K562 (cell line): ENCODE results near the gene CTF1. TPM values are rescaled to one million over a fixed set of nuclear protein-coding genes. Genes with fewer than 3 reads are reported as not detected.

Experiments
- ARID1B ChIP-seq: fragments of 450-650 bp; IDR thresholded peaks from 2 replicates; pipeline ENCODE4 v1.6.1; 2016; ENCODE audit warnings: antibody characterized with exemption, mild to moderate bottlenecking, inconsistent platforms
- ASH1L ChIP-seq: fragments of 450-650 bp; IDR thresholded peaks from 2 replicates; pipeline ENCODE4 v1.6.1; 2018; ENCODE audit warnings: borderline replicate concordance, mild to moderate bottlenecking, low read depth; ENCODE audit not compliant: partially characterized antibody
- ATF4 ChIP-seq: fragments of 450-650 bp; formaldehyde crosslinking; IDR thresholded peaks from 2 replicates; pipeline ENCODE4 v1.4.0; 2022; ENCODE audit warnings: mild to moderate bottlenecking, moderate library complexity
- FOSL1 ChIP-seq: fragments of 200-800 bp; sonication (Bioruptor generic); conservative IDR thresholded peaks from 2 replicates; pipeline ENCODE4 v1.6.1; 2016; ENCODE audit warnings: missing genetic modification characterization, missing compliant biosample characterization
- GTF2B ChIP-seq: IDR thresholded peaks from 2 replicates; pipeline ENCODE4 v1.6.1; 2011; ENCODE audit not compliant: insufficient read length; ENCODE audit errors: extremely low read depth
- HDAC1 ChIP-seq, 2 experiments: fragments of 450-650 bp; IDR thresholded peaks; 2 replicates each; pipeline ENCODE4 v1.6.1; 2016 to 2017; ENCODE audit warnings: inconsistent platforms in 1 of 2, mild to moderate bottlenecking in 1 of 2, moderate library complexity in 1 of 2
- HDAC6 ChIP-seq: IDR thresholded peaks from 2 replicates; pipeline ENCODE4 v1.6.1; 2012; ENCODE audit warnings: low read depth, mild to moderate bottlenecking, control low read depth, inconsistent platforms, low read length, moderate library complexity
- HMGXB4 ChIP-seq: sonication (generic); formaldehyde crosslinking; IDR thresholded peaks from 2 replicates; pipeline ENCODE4 v1.8.1; 2023; ENCODE audit warnings: mild to moderate bottlenecking, missing genetic modification reagents
- HSF4 ChIP-seq: fragments of 250-450 bp; sonication (Bioruptor Pico); IDR thresholded peaks from 2 replicates; pipeline ENCODE4 v2.1.2; 2022; ENCODE audit warnings: mild to moderate bottlenecking, moderate library complexity, borderline replicate concordance
- JUND ChIP-seq, 2 experiments: IDR thresholded peaks; 2 replicates in 1 of 2; 3 replicates in 1 of 2; pipeline ENCODE4 v1.6.1; 2011; ENCODE audit warnings: borderline replicate concordance in 2 of 2, low read depth in 2 of 2, low read length in 2 of 2, improper control_type of control experiment in 1 of 2, missing biosample characterization in 1 of 2, missing genetic modification characterization in 1 of 2, missing genetic modification reagents in 1 of 2
- KLF1 ChIP-seq: fragments of 450-650 bp; IDR thresholded peaks from 2 replicates; pipeline ENCODE4 v1.6.1; 2016; ENCODE audit warnings: missing genetic modification characterization, missing compliant biosample characterization
- MECOM ChIP-seq: fragments of 250-450 bp; sonication (Bioruptor Pico); IDR thresholded peaks from 2 replicates; pipeline ENCODE4 v1.8.0; 2022; ENCODE audit warnings: inconsistent platforms
- MED1 ChIP-seq: sonication (generic); formaldehyde crosslinking; IDR thresholded peaks from 2 replicates; pipeline ENCODE4 v1.8.1; 2023; ENCODE audit warnings: missing genetic modification reagents, borderline replicate concordance
- POU5F1 ChIP-seq: fragments of 150-350 bp; IDR thresholded peaks from 2 replicates; pipeline ENCODE4 v1.6.1; 2014; ENCODE audit warnings: borderline replicate concordance, low read length, low read depth, mild to moderate bottlenecking; ENCODE audit not compliant: partially characterized antibody
- PREB ChIP-seq: sonication (generic); formaldehyde crosslinking; IDR thresholded peaks from 2 replicates; pipeline ENCODE4 v1.8.1; 2023; ENCODE audit warnings: mild to moderate bottlenecking, missing genetic modification reagents
- THAP7 ChIP-seq: fragments of 250-450 bp; sonication (Bioruptor Pico); IDR thresholded peaks from 2 replicates; pipeline ENCODE4 v1.5.0; 2021
- ZNF280A ChIP-seq: fragments of 450-650 bp; IDR thresholded peaks from 2 replicates; pipeline ENCODE4 v1.6.1; 2018; ENCODE audit warnings: mild to moderate bottlenecking, low read depth; ENCODE audit not compliant: partially characterized antibody
- ZNF436 ChIP-seq: fragments of 250-450, 450-650 bp; sonication (Bioruptor Pico); formaldehyde crosslinking; IDR thresholded peaks from 2 replicates; pipeline ENCODE4 v1.7.0; 2020; ENCODE audit warnings: mild to moderate bottlenecking
- ZNF778 ChIP-seq: fragments of 450-650 bp; formaldehyde crosslinking; IDR thresholded peaks from 2 replicates; pipeline ENCODE4 v1.4.0; 2020; ENCODE audit warnings: mild to moderate bottlenecking, moderate library complexity
- polyA plus RNA-seq, 8 experiments: library from polyadenylated mRNA; depleted of rRNA in 4 of 8; stranded (reverse) in 5 of 8; unstranded in 3 of 8; fragments of >200 nt; fragmentation: Nextera tagmentation in 2 of 8; fragmentation: Illumina TruSeq in 1 of 8; extraction: Ambion mirVana in 2 of 8; extraction: Trizol in 1 of 8; gene quantifications; 2 replicates each; pipeline versions ENCODE4 v1.2.1 to v1.2.3, GENCODE V29; 2011 to 2014; ENCODE audit warnings: inconsistent platforms in 1 of 8, missing spikeins in 1 of 8
- total RNA-seq, 7 experiments: library from RNA; depleted of rRNA in 6 of 7; stranded (reverse); fragments of >200 nt in 6 of 7; fragmentation: Illumina TruSeq in 2 of 7; extraction: Trizol in 2 of 7; gene quantifications; 2 replicates each; pipeline versions ENCODE4 v1.2.1 to v1.2.3, GENCODE V29; 2011 to 2021; ENCODE audit warnings: low replicate concordance in 1 of 7

CTF1 gene
- total and polyA plus RNA-seq, 9 of the 15 experiments (the other 6 are each of a cell fraction or from before 2014, with no cell fraction given) = 0.24 to 2.5 (median 0.44) TPM

- TF ChIP-seq ZNF280A (no peak), FOSL1 (tag) (0 out of 2 replicates have a peak, but pooled peaks have one; percentile 21), GTF2B (no peak), HSF4 (CRISPR knock-in tag) (no peak), ARID1B (no peak), ATF4 (CRISPR knock-in tag) (no peak), POU5F1 (no peak), MED1 (peak; percentile 19; the same call in 1 of the 2 replicates), HDAC6 (no peak), THAP7 (CRISPR knock-in tag) (peak; percentile 80), ZNF436 (CRISPR knock-in tag) (no peak), ASH1L (no peak), MECOM (CRISPR knock-in tag) (peak; percentile 80), HMGXB4 (peak; percentile 99), PREB (CRISPR knock-in tag) (no peak), JUND (IDR thresholded peaks at IDR 0.05; ENCODE audit: borderline replicate concordance, low read depth, low read length) (peak; percentile 11; the same call in 1 of the 2 replicates), JUND (tag; IDR thresholded peaks at IDR 0.05; ENCODE audit: borderline replicate concordance, low read depth, low read length) (peak; percentile 40; the same call in 1 of the 3 replicates), HDAC1 (IDR thresholded peaks at IDR 0.05) (peak in 1 of 2 experiments; percentile 94; a peak in 2 of 4 replicates), ZNF778 (CRISPR knock-in tag) (no peak), KLF1 (tag) (0 out of 2 replicates have a peak, but pooled peaks have one; percentile 61)
These were observed 2.5 kb upstream of the CTF1 start, which contains the start of gene BCL7C (continued) for GRCh38 chr16:30893744-30894539.
